T-helper 1 cell treated with Interleukin-12 subunit alpha and Interleukin-12 subunit beta and Interleukin-4 antibody, amounts not matched to agents 30 μg/mL and 1 μg/mL, for 36 hours (primary cell): ENCODE results near the gene CAPN8.

Experiments
- H3K27ac Mint-ChIP-seq: one replicate; pipeline ENCODE4 v1.8.0; 2021; ENCODE audit warnings: mild to moderate bottlenecking, mixed read lengths
- H3K27me3 Mint-ChIP-seq: one replicate; pipeline ENCODE4 v1.8.0; 2021; ENCODE audit warnings: low read depth, mixed read lengths
- H3K36me3 Mint-ChIP-seq: one replicate; pipeline ENCODE4 v1.8.0; 2021; ENCODE audit warnings: low read depth, mixed read lengths
- H3K4me1 Mint-ChIP-seq: one replicate; pipeline ENCODE4 v1.8.0; 2021; ENCODE audit warnings: low read depth, mixed read lengths
- H3K4me3 Mint-ChIP-seq: one replicate; pipeline ENCODE4 v1.8.0; 2021; ENCODE audit warnings: mild to moderate bottlenecking, moderate library complexity, mixed read lengths
- H3K9me3 Mint-ChIP-seq: one replicate; pipeline ENCODE4 v1.8.0; 2021; ENCODE audit warnings: mixed read lengths

The CAPN8 gene

GRCh38 chr1:223652436-223652941 is 13.0 kb downstream of the CAPN8 start:
- Mint-ChIP-seq H3K4me3 (no peak overlapping the region), H3K4me1 (no peaks in the 10 kb centered on the region), H3K27me3 (peaks cover 7% of the 10 kb centered on the region)

GRCh38 chr1:223651291-223651991 is 14.1 kb downstream of the CAPN8 start:
- Mint-ChIP-seq H3K4me3 (no peak overlapping the region), H3K9me3 (no peaks in the 10 kb centered on the region), H3K4me1 (no peaks in the 10 kb centered on the region), H3K27ac (no peak overlapping the region), H3K27me3 (peaks cover 3% of the 10 kb centered on the region), H3K36me3 (no peaks in the 10 kb centered on the region)

More at GRCh38 chr1:223652436-223652941, 13.0 kb downstream of the CAPN8 start:
- H3K9me3 Mint-ChIP-seq, result no peaks in the 10 kb centered on the region
- no peak overlapping the region for H3K27ac Mint-ChIP-seq
- no peaks in the 10 kb centered on the region for H3K36me3 Mint-ChIP-seq

GRCh38 chr1:223650465-223650864 is 15.0 kb downstream of the CAPN8 start:
- Mint-ChIP-seq H3K27me3 (peaks cover 3% of the 10 kb centered on the region), H3K9me3 (no peaks in the 10 kb centered on the region), H3K4me1 (no peaks in the 10 kb centered on the region), H3K4me3 (no peak overlapping the region), H3K36me3 (no peaks in the 10 kb centered on the region), H3K27ac (no peak overlapping the region)

- Mint-ChIP-seq H3K9me3 (no peaks in the 10 kb centered on the region), H3K27ac (no peak overlapping the region), H3K4me1 (no peaks in the 10 kb centered on the region), H3K4me3 (no peak overlapping the region), H3K27me3 (no peaks in the 10 kb centered on the region), H3K36me3 (no peaks in the 10 kb centered on the region)
Observed at GRCh38 chr1:223649222-223649621, 16.3 kb downstream of the CAPN8 start.

GRCh38 chr1:223647249-223647648 is 18.3 kb downstream of the CAPN8 start:
- no peaks in the 10 kb centered on the region for H3K9me3 Mint-ChIP-seq
- H3K27ac Mint-ChIP-seq, result no peak overlapping the region
- H3K4me1 Mint-ChIP-seq, result no peaks in the 10 kb centered on the region
- H3K36me3 Mint-ChIP-seq, result no peaks in the 10 kb centered on the region
- H3K27me3 Mint-ChIP-seq, result no peaks in the 10 kb centered on the region
- H3K4me3 Mint-ChIP-seq, result no peak overlapping the region

- Mint-ChIP-seq H3K4me1 (no peaks in the 10 kb centered on the region), H3K4me3 (no peak overlapping the region), H3K27ac (no peak overlapping the region), H3K9me3 (no peaks in the 10 kb centered on the region), H3K36me3 (no peaks in the 10 kb centered on the region), H3K27me3 (no peaks in the 10 kb centered on the region)
Observed at GRCh38 chr1:223645903-223646302, 19.6 kb downstream of the CAPN8 start.

GRCh38 chr1:223642237-223642636 is 23.3 kb downstream of the CAPN8 start:
- peaks cover 6% of the 10 kb centered on the region for H3K27me3 Mint-ChIP-seq
- no peak overlapping the region for H3K4me3 Mint-ChIP-seq

GRCh38 chr1:223641523-223642039 is 23.9 kb downstream of the CAPN8 start:
- H3K9me3 Mint-ChIP-seq, result peaks cover 14% of the 10 kb centered on the region
- H3K36me3 Mint-ChIP-seq, result no peaks in the 10 kb centered on the region
- peaks cover 11% of the 10 kb centered on the region for H3K27me3 Mint-ChIP-seq
- no peak overlapping the region for H3K27ac Mint-ChIP-seq
- H3K4me1 Mint-ChIP-seq, result peaks cover 7% of the 10 kb centered on the region
- H3K4me3 Mint-ChIP-seq, result no peak overlapping the region

More at GRCh38 chr1:223642237-223642636, 23.3 kb downstream of the CAPN8 start:
- peaks cover 7% of the 10 kb centered on the region for H3K4me1 Mint-ChIP-seq
- peaks cover 14% of the 10 kb centered on the region for H3K9me3 Mint-ChIP-seq
- no peaks in the 10 kb centered on the region for H3K36me3 Mint-ChIP-seq
- H3K27ac Mint-ChIP-seq, result no peak overlapping the region

GRCh38 chr1:223639331-223639749 is 26.2 kb downstream of the CAPN8 start:
- peaks cover 14% of the 10 kb centered on the region for H3K9me3 Mint-ChIP-seq
- peaks cover 15% of the 10 kb centered on the region for H3K27me3 Mint-ChIP-seq
- H3K27ac Mint-ChIP-seq, result no peak overlapping the region
- H3K4me1 Mint-ChIP-seq, result peaks cover 7% of the 10 kb centered on the region
- H3K4me3 Mint-ChIP-seq, result no peak overlapping the region
- H3K36me3 Mint-ChIP-seq, result no peaks in the 10 kb centered on the region

- no peak overlapping the region for H3K4me3 Mint-ChIP-seq
- H3K9me3 Mint-ChIP-seq, result peaks cover 13% of the 10 kb centered on the region
- no peak overlapping the region for H3K27ac Mint-ChIP-seq
- no peaks in the 10 kb centered on the region for H3K36me3 Mint-ChIP-seq
- peaks cover 7% of the 10 kb centered on the region for H3K4me1 Mint-ChIP-seq
- peaks cover 24% of the 10 kb centered on the region for H3K27me3 Mint-ChIP-seq
Observed at GRCh38 chr1:223635236-223635635, 30.3 kb downstream of the CAPN8 start.

- Mint-ChIP-seq H3K27ac (no peak overlapping the region), H3K36me3 (no peaks in the 10 kb centered on the region), H3K4me3 (no peak overlapping the region), H3K4me1 (peaks cover under 1% of the 10 kb centered on the region), H3K27me3 (peaks cover 24% of the 10 kb centered on the region), H3K9me3 (peaks cover 5% of the 10 kb centered on the region)
Observed at GRCh38 chr1:223634423-223634822, 31.1 kb downstream of the CAPN8 start.

- Mint-ChIP-seq H3K36me3 (no peaks in the 10 kb centered on the region), H3K4me1 (no peaks in the 10 kb centered on the region), H3K27me3 (peaks cover 15% of the 10 kb centered on the region), H3K9me3 (peaks cover 4% of the 10 kb centered on the region), H3K4me3 (no peak overlapping the region), H3K27ac (no peak overlapping the region)
Observed at GRCh38 chr1:223631956-223632355, 33.5 kb downstream of the CAPN8 start.

- no peak overlapping the region for H3K4me3 Mint-ChIP-seq
- H3K9me3 Mint-ChIP-seq, result peaks cover 4% of the 10 kb centered on the region
- H3K36me3 Mint-ChIP-seq, result no peaks in the 10 kb centered on the region
- no peak overlapping the region for H3K27ac Mint-ChIP-seq
- H3K4me1 Mint-ChIP-seq, result no peaks in the 10 kb centered on the region
- peaks cover 13% of the 10 kb centered on the region for H3K27me3 Mint-ChIP-seq
Observed at GRCh38 chr1:223631473-223631872, 34.0 kb downstream of the CAPN8 start.

GRCh38 chr1:223629126-223629457 is 36.4 kb downstream of the CAPN8 start:
- peaks cover 4% of the 10 kb centered on the region for H3K9me3 Mint-ChIP-seq
- peaks cover 8% of the 10 kb centered on the region for H3K27me3 Mint-ChIP-seq
- H3K27ac Mint-ChIP-seq, result no peak overlapping the region
- no peaks in the 10 kb centered on the region for H3K36me3 Mint-ChIP-seq
- no peaks in the 10 kb centered on the region for H3K4me1 Mint-ChIP-seq
- H3K4me3 Mint-ChIP-seq, result no peak overlapping the region
